Muscle of arm (tissue), 12 donors: ENCODE measurements around the gene R3HDM2. TPM values are rescaled to one million over a fixed set of nuclear protein-coding genes. Genes with fewer than 3 reads are reported as not detected.
A peak's percentile ranks its signal among the peaks of the same experiment; 100 is the strongest.

Experiments used
- DNase-seq: peaks from one replicate; pipeline ENCODE4 v3.0.0-alpha.2; 2013
- polyA plus RNA-seq, 12 donors: library from polyadenylated mRNA; unstranded; fragments of 120-200 nt; gene quantifications; one replicate each; pipeline ENCODE4 v1.2.1, GENCODE V29; 2013; ENCODE audit not compliant: insufficient read length in 12 of 12

The R3HDM2 gene
- polyA plus RNA-seq, 12 donors = 36.4 to 92.7 (median 55.7) TPM; not detected in 1

- DNase-seq = no peak
Observed at GRCh38 chr12:57272337-57273151, 158.3 kb downstream of the R3HDM2 start.

- no peak for DNase-seq
Observed at GRCh38 chr12:57270966-57271470, 159.8 kb downstream of the R3HDM2 start.

- no peak for DNase-seq
Observed at GRCh38 chr12:57268264-57268663, 162.6 kb downstream of the R3HDM2 start.

- no peak for DNase-seq
Observed at GRCh38 chr12:57266681-57267080, 164.2 kb downstream of the R3HDM2 start.

- DNase-seq = no peak
Observed at GRCh38 chr12:57263096-57263495, 167.7 kb downstream of the R3HDM2 start.

- no peak for DNase-seq
Observed at GRCh38 chr12:57262126-57262822, 168.6 kb downstream of the R3HDM2 start.

- no peak for DNase-seq
Observed at GRCh38 chr12:57261428-57261865, 169.4 kb downstream of the R3HDM2 start.

GRCh38 chr12:57260366-57260765 is 170.5 kb downstream of the R3HDM2 start:
- DNase-seq = no peak

- no peak for DNase-seq
Observed at GRCh38 chr12:57258977-57259970, 171.6 kb downstream of the R3HDM2 start.

- DNase-seq = no peak
Observed at GRCh38 chr12:57255916-57256315, 174.9 kb downstream of the R3HDM2 start.

- no peak for DNase-seq
Observed at GRCh38 chr12:57254506-57255280, 176.2 kb downstream of the R3HDM2 start.

GRCh38 chr12:57250956-57251355 is 179.9 kb downstream of the R3HDM2 start, which contains the start of gene STAC3:
Gene STAC3, minus strand, starts transcription at chr12:57251187. Its CDS starts 1,551 bp downstream, at chr12:57249636.
- no peak for DNase-seq

GRCh38 chr12:57250541-57250940 is 180.3 kb downstream of the R3HDM2 start:
- no peak for DNase-seq

- DNase-seq = no peak
Observed at GRCh38 chr12:57248934-57249742, 181.7 kb downstream of the R3HDM2 start.

- DNase-seq = no peak
Observed at GRCh38 chr12:57247041-57247440, 183.8 kb downstream of the R3HDM2 start.

GRCh38 chr12:57244312-57244696 is 186.5 kb downstream of the R3HDM2 start:
- DNase-seq = no peak

GRCh38 chr12:57243521-57244311 is 187.1 kb downstream of the R3HDM2 start:
- peak; percentile 75 for DNase-seq

GRCh38 chr12:57242691-57243454 is 188.0 kb downstream of the R3HDM2 start:
- DNase-seq = no peak
